MCF 10A (cell line): ENCODE measurements around the gene AP1G1. TPM values are rescaled to one million over a fixed set of nuclear protein-coding genes. Genes with fewer than 3 reads are reported as not detected.
"Not testable (repeated sequence)": the region's sequence is repeated elsewhere in the genome, so short reads cannot be mapped to it uniquely, and the experiment has no call there.

Experiments used
- BruUV-seq: library from RNA; stranded (reverse); fragments of 400-500 nt; replicated peaks from 2 replicates; lab custom pipeline; 2021; lab: Mats Ljungman, UMichigan
- CTCF ChIA-PET: fragments of 300-600 bp; sonication (Branson Sonifier 250); formaldehyde crosslinking; extraction: SDS; loops from one replicate; lab custom pipeline; 2021; ENCODE audit warnings: antibody characterized with exemption, inconsistent platforms; lab: Yijun Ruan, JAX
- POLR2A ChIA-PET: fragments of 300-600, 350-650 bp; sonication (Branson Sonifier 250); formaldehyde crosslinking; extraction: SDS; loops from one replicate; lab custom pipeline; 2020; ENCODE audit warnings: antibody characterized with exemption, inconsistent platforms; lab: Yijun Ruan, JAX
- DNase-seq: peaks from one replicate; pipeline ENCODE4 v3.0.0-alpha.2; 2018; ENCODE audit not compliant: unreplicated experiment
- H3K27ac Mint-ChIP-seq: one replicate; pipeline ENCODE4 v1.8.0; 2022; ENCODE audit warnings: mild to moderate bottlenecking, low read depth, mixed read lengths; ENCODE audit not compliant: unreplicated experiment
- H3K27me3 Mint-ChIP-seq: one replicate; pipeline ENCODE4 v1.8.0; 2022; ENCODE audit warnings: mixed read lengths; ENCODE audit not compliant: insufficient read depth, unreplicated experiment
- H3K36me3 Mint-ChIP-seq: one replicate; pipeline ENCODE4 v1.8.0; 2022; ENCODE audit warnings: mild to moderate bottlenecking, moderate library complexity, mixed read lengths; ENCODE audit not compliant: insufficient read depth, unreplicated experiment
- H3K4me1 Mint-ChIP-seq: one replicate; pipeline ENCODE4 v1.8.0; 2022; ENCODE audit warnings: mixed read lengths; ENCODE audit not compliant: insufficient read depth, unreplicated experiment
- H3K4me3 Mint-ChIP-seq: one replicate; pipeline ENCODE4 v1.8.0; 2022; ENCODE audit warnings: mild to moderate bottlenecking, moderate library complexity, mixed read lengths; ENCODE audit not compliant: unreplicated experiment
- H3K9me3 Mint-ChIP-seq: one replicate; pipeline ENCODE4 v1.8.0; 2022; ENCODE audit warnings: mixed read lengths; ENCODE audit not compliant: unreplicated experiment
- CTCF ChIP-seq: fragments of 200-600 bp; IDR thresholded peaks from one replicate; pipeline ENCODE4 v1.8.0; 2022; ENCODE audit warnings: antibody characterized with exemption, mild to moderate bottlenecking; ENCODE audit not compliant: unreplicated experiment
- intact Hi-C: fragments of 100-400 bp; cut with micrococcal nuclease; formaldehyde crosslinking; loops from 2 replicates; pipeline ENCODE4 v1.14.1; 2022
- total RNA-seq: library from RNA; stranded (reverse); gene quantifications from 2 replicates; pipeline ENCODE4 v1.2.3, GENCODE V29; 2022

The AP1G1 gene
- total RNA-seq, 1 experiment from 2014 or later, result 99.5 TPM

- BruUV-seq, result no TSS peak
- Mint-ChIP-seq H3K4me1 (no peaks in the 10 kb centered on the region), H3K27me3 (no peaks in the 10 kb centered on the region), H3K9me3 (no peaks in the 10 kb centered on the region), H3K27ac (no peak overlapping the region), H3K4me3 (no peak overlapping the region), H3K36me3 (no peaks in the 10 kb centered on the region)
- intact Hi-C loops, result no loop called here
- ChIA-PET POLR2A (interaction anchor here (0.8 kb wide), 1 partner anchor 48 kb away, joined by 3 read pairs; no protein-coding TSS in a partner anchor), CTCF (no interaction called here)
- no peak for TF ChIP-seq CTCF
- no peak for DNase-seq
These were observed 25.7 kb upstream of the AP1G1 start for GRCh38 chr16:71834291-71834690.

GRCh38 chr16:71832112-71832511 is 23.5 kb upstream of the AP1G1 start:
- DNase-seq, POLR2A ChIA-PET, H3K36me3 Mint-ChIP-seq, H3K27ac Mint-ChIP-seq, H3K4me1 Mint-ChIP-seq, H3K4me3 Mint-ChIP-seq, intact Hi-C loops, H3K9me3 Mint-ChIP-seq, BruUV-seq, H3K27me3 Mint-ChIP-seq: not testable (repeated sequence)
- CTCF ChIA-PET, result interaction anchor here (0.6 kb wide), 1 partner anchor 127 kb away, joined by 6 read pairs; no protein-coding TSS in a partner anchor

- POLR2A ChIA-PET, H3K4me1 Mint-ChIP-seq, intact Hi-C loops, H3K27ac Mint-ChIP-seq, H3K9me3 Mint-ChIP-seq, BruUV-seq, DNase-seq, H3K4me3 Mint-ChIP-seq, H3K27me3 Mint-ChIP-seq, H3K36me3 Mint-ChIP-seq: not testable (repeated sequence)
- CTCF ChIA-PET, result interaction anchor here (0.6 kb wide), 1 partner anchor 127 kb away, joined by 6 read pairs; no protein-coding TSS in a partner anchor
These were observed 23.1 kb upstream of the AP1G1 start for GRCh38 chr16:71831698-71832097.

GRCh38 chr16:71830359-71830758 is 21.7 kb upstream of the AP1G1 start:
- ChIA-PET POLR2A (interaction anchor here (1.4 kb wide), 1 partner anchor 21 kb away, joined by 7 read pairs; the partner anchor contains the start of gene AP1G1), CTCF (interaction anchor here (0.6 kb wide), 1 partner anchor 60 kb away, joined by 3 read pairs; no protein-coding TSS in a partner anchor)
- Mint-ChIP-seq H3K27ac (no peak overlapping the region), H3K4me3 (no peak overlapping the region), H3K27me3 (no peaks in the 10 kb centered on the region), H3K4me1 (no peaks in the 10 kb centered on the region), H3K36me3 (no peaks in the 10 kb centered on the region), H3K9me3 (no peaks in the 10 kb centered on the region)
- no peak for DNase-seq
- intact Hi-C loops, result no loop called here
- BruUV-seq, result no TSS peak
- TF ChIP-seq CTCF, result no peak

- intact Hi-C loops, result no loop called here
- no peak for DNase-seq
- BruUV-seq, result no TSS peak
- Mint-ChIP-seq H3K9me3 (no peaks in the 10 kb centered on the region), H3K4me1 (no peaks in the 10 kb centered on the region), H3K27ac (no peak overlapping the region), H3K27me3 (no peaks in the 10 kb centered on the region), H3K36me3 (no peaks in the 10 kb centered on the region), H3K4me3 (no peak overlapping the region)
- ChIA-PET POLR2A (interaction anchor here (0.6 kb wide), 1 partner anchor 14 kb away, joined by 5 read pairs; no protein-coding TSS in a partner anchor), CTCF (interaction anchor here (0.6 to 1.4 kb wide), 5 partner anchors 16 to 1053 kb away, joined by 3 read pairs; no protein-coding TSS in a partner anchor)
- TF ChIP-seq CTCF, result no peak
These were observed 17.9 kb upstream of the AP1G1 start for GRCh38 chr16:71826533-71827017.

GRCh38 chr16:71817155-71817500 is 8.5 kb upstream of the AP1G1 start:
- not testable (repeated sequence) for H3K27me3 Mint-ChIP-seq
- POLR2A ChIA-PET, result interaction anchor here (1.5 to 3.3 kb wide), 5 partner anchors 9 to 66 kb away, joined by 3 to 16 read pairs (median 11); partner anchors contain the start of genes AP1G1, ATXN1L and ZNF821

More at GRCh38 chr16:71817155-71817500, 8.5 kb upstream of the AP1G1 start:
- CTCF ChIA-PET, result interaction anchor here (0.6 to 1.8 kb wide), 2 partner anchors 66 to 84 kb away, joined by 4 to 7 read pairs; partner anchors contain the start of gene ZNF821
- H3K36me3 Mint-ChIP-seq, BruUV-seq, H3K4me1 Mint-ChIP-seq, intact Hi-C loops, H3K9me3 Mint-ChIP-seq, DNase-seq: not testable (repeated sequence)
- Mint-ChIP-seq H3K27ac (peak overlapping the region; percentile 81), H3K4me3 (peak overlapping the region; percentile 50)
